D721Med (cell line): ENCODE measurements around the gene CYTH3.
"Not testable (repeated sequence)": the region's sequence is repeated elsewhere in the genome, so short reads cannot be mapped to it uniquely, and the experiment has no call there.

Experiments
- DNase-seq: peaks from one replicate; pipeline ENCODE4 v3.0.0; 2011; ENCODE audit warnings: low spot score; ENCODE audit not compliant: insufficient read length
- FAIRE-seq: peaks from 2 replicates; lab custom pipeline; 2011; peaks lifted over from hg19 to GRCh38; lab: Jason Lieb, UNC
- CTCF ChIP-seq: IDR thresholded peaks from 2 replicates; pipeline ENCODE4 v1.5.1; 2012; ENCODE audit warnings: mild to moderate bottlenecking, control low read depth; ENCODE audit not compliant: insufficient read depth; ENCODE audit errors: missing control alignments

Gene CYTH3

GRCh38 chr7:6193709-6194108 lies 78.7 kb downstream of the CYTH3 start:
- no peak for FAIRE-seq
- TF ChIP-seq CTCF, result no peak
- DNase-seq, result no peak

DNA sequence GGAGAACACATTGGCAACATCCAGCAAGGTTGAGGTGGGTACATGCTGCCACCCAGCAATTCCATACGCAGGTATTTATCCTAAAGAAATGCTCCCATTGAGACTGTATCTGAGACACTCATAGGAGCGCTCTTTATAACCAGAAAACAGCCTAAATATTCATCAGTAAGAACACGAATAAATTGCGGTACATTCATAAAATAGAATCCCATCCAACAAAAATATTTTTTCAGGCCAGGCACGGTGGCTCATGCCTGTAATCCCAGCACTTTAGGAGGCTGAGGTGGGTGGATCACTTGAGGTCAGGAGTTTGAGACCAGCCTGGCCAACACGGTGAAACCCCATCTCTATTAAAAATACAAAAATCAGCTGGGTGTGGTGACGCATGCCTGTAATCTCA lies 81.9 kb downstream of the CYTH3 start:
- not testable (repeated sequence) for DNase-seq, FAIRE-seq

GRCh38 chr7:6188389-6188788 lies 84.0 kb downstream of the CYTH3 start:
- DNase-seq (no peak), FAIRE-seq (no peak)
- TF ChIP-seq CTCF, result no peak

- DNase-seq (no peak), FAIRE-seq (no peak)
- no peak for TF ChIP-seq CTCF
These were observed 85.8 kb downstream of the CYTH3 start for GRCh38 chr7:6186577-6186976.

- FAIRE-seq (no peak), DNase-seq (no peak)
- no peak for TF ChIP-seq CTCF
These were observed 89.4 kb downstream of the CYTH3 start for GRCh38 chr7:6182993-6183392.

DNA sequence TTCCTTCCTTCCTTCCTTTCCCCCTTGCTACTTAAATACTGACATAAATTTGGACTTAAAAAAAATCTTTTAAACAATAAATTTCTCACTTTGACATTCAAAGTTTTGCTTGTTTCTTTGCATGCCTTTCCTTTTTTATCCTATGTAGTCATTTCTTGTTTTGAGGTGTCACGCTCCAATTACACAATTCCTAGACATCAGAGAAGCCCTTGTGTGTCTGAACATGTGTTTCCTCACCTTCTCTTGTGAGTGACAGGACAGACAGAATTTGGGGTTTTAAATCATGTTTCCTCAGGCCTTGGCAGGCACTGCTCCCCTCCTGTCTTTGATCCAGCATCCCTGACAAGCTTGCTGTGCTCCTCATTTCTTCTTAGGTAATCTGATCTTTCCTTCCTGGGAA lies 91.3 kb downstream of the CYTH3 start:
- DNase-seq, result no peak
- TF ChIP-seq CTCF, result no peak
- no peak for FAIRE-seq

GRCh38 chr7:6180344-6180725 lies 92.1 kb downstream of the CYTH3 start:
- no peak for FAIRE-seq
- no peak for DNase-seq
- no peak for TF ChIP-seq CTCF
